Lower leg skin (tissue), 4 donors: Measurements from ENCODE around the gene PALLD. TPM values are rescaled to one million over a fixed set of nuclear protein-coding genes. Genes with fewer than 3 reads are reported as not detected.

Source experiments
- DNase-seq, 2 donors: peaks; one replicate each; pipeline ENCODE4 v3.0.0-alpha.2; 2019; ENCODE audit warnings: low spot score in 2 of 2
- H3K4me3 ChIP-seq: fragments of 200-600 bp; sonication (generic); 2 replicates; pipeline ENCODE4 v1.5.1; 2017; ENCODE audit warnings: mild to moderate bottlenecking, low read depth; ENCODE audit not compliant: poor library complexity, severe bottlenecking
- POLR2A ChIP-seq, 2 donors: fragments of 450-650 bp; IDR thresholded peaks; one replicate each; pipeline ENCODE4 v1.6.1; 2016 to 2017; ENCODE audit warnings: antibody characterized with exemption in 2 of 2, mild to moderate bottlenecking in 1 of 2, moderate library complexity in 1 of 2
- WGBS, 2 donors: methylation state at CpG; one replicate each; pipeline ENCODE4 v1.1.5; 2018; 5-methylcytosine and 5-hydroxymethylcytosine counted together
- intact Hi-C: fragments of 100-400 bp; cut with DNase I; formaldehyde crosslinking; loops from one replicate; pipeline ENCODE4 v1.15.0; 2023; ENCODE audit warnings: low total_unique reads
- total RNA-seq, 4 donors: library from RNA; depleted of rRNA; stranded (reverse); fragments of >200 nt; gene quantifications; one replicate each; pipeline ENCODE4 v1.1.0, GENCODE V29; 2016
- TF ChIP-seq, protein P1 (sequence below), 3 donors: fragments of 450-650 bp; IDR thresholded peaks; one replicate each; pipeline ENCODE4 v1.5.1; 2016; ENCODE audit warnings: antibody characterized with exemption in 3 of 3, mild to moderate bottlenecking in 3 of 3, moderate library complexity in 2 of 3

PALLD gene
- total RNA-seq, 4 donors from 2014 or later: 46.1 to 103 (median 77.6) TPM

DNA sequence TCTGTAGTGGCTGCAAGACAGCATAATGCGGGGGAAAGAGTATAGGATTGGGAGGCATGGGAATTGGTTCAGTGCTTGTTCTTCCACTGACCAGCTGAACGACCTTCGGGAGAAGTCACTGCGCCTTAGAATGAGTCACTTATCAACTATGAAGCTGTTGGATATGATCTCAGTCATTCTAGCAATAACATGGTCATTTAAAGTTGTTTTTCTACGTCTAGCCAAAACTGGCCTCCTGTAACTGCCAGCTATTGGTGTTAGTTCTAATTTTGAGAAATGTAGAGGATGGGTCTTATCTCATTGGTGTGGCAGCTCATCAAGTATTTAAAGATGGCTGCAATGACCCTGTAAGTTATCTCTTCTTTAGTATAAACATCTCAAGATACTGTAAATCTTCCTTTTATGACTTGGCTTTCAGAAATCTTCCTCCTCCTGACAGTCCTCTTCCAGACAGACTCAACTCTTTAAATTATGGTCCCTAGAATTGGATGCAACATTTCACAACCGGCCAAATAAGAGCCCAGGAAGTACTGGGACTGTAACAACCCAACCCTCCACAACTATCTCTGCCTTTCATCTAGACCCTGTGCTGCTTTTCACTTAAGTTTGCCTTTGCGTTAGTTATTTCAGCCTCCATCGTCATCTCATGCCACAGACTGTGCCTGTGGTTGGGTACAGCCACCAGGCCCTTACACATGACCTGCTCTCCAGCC is 269.9 kb downstream of the PALLD start:
- no peak for DNase-seq
- no peak overlapping the region for H3K4me3 ChIP-seq
- intact Hi-C loops: no loop called here
- 62 to 76% methylated on average over 8 of the region's 8 CpGs for WGBS, 2 donors
- TF ChIP-seq POLR2A (IDR thresholded peaks at IDR 0.05): no peak
- TF ChIP-seq, protein P1, sequence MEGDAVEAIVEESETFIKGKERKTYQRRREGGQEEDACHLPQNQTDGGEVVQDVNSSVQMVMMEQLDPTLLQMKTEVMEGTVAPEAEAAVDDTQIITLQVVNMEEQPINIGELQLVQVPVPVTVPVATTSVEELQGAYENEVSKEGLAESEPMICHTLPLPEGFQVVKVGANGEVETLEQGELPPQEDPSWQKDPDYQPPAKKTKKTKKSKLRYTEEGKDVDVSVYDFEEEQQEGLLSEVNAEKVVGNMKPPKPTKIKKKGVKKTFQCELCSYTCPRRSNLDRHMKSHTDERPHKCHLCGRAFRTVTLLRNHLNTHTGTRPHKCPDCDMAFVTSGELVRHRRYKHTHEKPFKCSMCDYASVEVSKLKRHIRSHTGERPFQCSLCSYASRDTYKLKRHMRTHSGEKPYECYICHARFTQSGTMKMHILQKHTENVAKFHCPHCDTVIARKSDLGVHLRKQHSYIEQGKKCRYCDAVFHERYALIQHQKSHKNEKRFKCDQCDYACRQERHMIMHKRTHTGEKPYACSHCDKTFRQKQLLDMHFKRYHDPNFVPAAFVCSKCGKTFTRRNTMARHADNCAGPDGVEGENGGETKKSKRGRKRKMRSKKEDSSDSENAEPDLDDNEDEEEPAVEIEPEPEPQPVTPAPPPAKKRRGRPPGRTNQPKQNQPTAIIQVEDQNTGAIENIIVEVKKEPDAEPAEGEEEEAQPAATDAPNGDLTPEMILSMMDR (IDR thresholded peaks at IDR 0.05): no peak

DNA sequence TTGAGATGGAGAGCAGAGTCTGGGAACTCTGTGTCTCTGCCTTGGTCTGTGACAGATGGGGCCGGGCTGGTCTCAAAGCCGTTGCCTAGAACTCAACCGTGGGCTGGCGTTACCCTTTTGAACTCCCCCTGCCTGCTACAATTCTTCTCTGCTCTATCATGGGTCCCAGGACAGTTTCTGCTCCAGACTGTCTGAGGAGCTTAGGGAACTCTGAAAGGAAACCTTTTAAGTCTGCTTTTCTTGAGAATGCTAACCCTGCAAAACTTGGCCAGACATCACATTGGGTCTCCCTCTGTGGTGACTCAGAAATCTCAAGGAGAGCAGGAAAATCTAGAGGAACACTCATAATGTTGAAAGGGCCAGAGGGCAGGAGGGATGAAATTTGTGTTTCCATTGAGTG is 272.6 kb downstream of the PALLD start:
- no peak for DNase-seq
- 68 to 93% methylated on average over 4 of the region's 4 CpGs for WGBS, 2 donors
- H3K4me3 ChIP-seq: no peak overlapping the region
- intact Hi-C loops: no loop called here
- TF ChIP-seq, protein P1 (IDR thresholded peaks at IDR 0.05): no peak
- no peak for TF ChIP-seq POLR2A (IDR thresholded peaks at IDR 0.05)

DNA sequence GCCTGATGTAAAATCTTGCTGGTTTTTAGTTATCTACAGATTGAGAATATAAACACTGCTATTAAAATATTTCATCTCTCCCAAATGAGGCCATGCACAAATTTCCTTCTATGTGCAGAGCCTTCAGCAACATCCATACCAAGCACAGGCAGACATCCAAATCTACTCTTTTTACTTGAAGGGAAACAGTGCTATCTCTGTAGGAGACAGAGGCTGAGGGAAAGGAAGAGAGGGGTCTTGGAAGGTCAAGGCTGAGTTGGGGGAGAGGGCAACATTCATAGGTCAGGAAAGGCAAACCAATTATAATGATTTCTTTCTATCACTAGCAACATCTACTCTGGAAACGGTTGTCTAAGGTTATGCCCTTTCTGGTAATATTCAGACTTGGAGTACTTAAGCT is 273.0 kb downstream of the PALLD start:
- WGBS, 2 donors: 42 to 67% methylated on average over 1 of the region's 1 CpG
- intact Hi-C loops: no loop called here

DNA sequence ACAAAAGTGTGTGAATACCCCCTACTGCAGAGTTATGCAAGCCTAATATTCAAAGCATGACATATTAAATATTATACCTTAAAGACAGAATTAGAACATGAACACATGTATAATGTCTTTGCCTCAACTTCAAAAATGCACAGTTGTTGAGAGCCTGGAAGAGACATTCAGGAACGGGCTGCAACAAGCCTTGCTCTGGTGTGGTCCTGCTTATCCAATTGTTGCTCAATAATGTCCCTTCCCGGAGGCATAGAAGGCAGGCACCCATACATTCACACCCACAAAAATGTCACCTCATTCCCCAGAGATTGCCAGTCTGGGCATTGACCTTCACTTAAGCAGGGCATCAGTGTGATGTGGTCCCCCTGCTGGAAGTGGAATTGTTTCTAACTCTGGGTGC is 274.4 kb downstream of the PALLD start:
- DNase-seq: no peak
- intact Hi-C loops: no loop called here
- H3K4me3 ChIP-seq: no peak overlapping the region
- WGBS, 2 donors: 69 to 75% methylated on average over 2 of the region's 2 CpGs
- TF ChIP-seq, protein P1 (IDR thresholded peaks at IDR 0.05): no peak
- TF ChIP-seq POLR2A (IDR thresholded peaks at IDR 0.05): no peak

More for the DNA sequence above, 273.0 kb downstream of the PALLD start:
- TF ChIP-seq, protein P1 (IDR thresholded peaks at IDR 0.05): no peak
- no peak for TF ChIP-seq POLR2A (IDR thresholded peaks at IDR 0.05)
- no peak for DNase-seq
- no peak overlapping the region for H3K4me3 ChIP-seq

DNA sequence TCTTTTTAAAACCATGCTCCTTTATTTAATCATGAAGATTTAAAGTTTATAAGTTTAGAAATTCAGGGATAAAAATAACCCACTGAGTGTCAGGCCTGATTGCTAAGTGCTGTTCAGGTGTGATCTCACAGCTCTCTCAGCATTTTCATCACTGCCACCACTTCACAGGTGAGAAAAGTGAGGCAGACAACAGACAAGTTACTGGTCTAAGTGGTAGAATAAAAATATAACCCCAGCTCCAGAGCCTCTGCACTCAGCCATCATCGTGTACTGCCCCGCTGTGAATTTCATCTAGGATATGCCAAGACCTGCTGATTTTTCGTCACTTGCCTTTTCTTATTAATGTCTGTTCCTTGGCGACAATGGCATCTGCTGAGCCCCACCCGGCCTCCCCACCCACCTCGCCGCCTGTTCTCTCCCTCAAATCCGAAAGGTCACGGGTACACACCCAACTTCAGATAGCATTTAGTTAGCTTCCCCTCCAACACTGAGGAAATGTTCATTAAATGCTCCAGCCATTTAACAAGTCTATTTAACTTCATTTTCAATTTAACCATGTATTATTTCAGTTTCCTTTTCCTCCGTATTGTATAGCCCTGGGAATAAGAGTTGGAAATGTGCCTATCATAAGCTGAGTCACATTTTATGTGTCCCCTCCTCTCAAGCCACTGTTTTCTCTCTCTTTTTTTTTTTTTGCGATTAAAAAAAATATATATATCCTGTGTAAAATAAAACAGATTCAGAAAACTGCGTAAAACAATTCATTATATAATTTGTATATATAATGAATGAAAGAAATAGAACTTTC is 276.7 kb downstream of the PALLD start:
- WGBS, 2 donors: 56 to 62% methylated on average over 12 of the region's 12 CpGs
- TF ChIP-seq, protein P1 (IDR thresholded peaks at IDR 0.05): no peak
- no peak for TF ChIP-seq POLR2A (IDR thresholded peaks at IDR 0.05)
- intact Hi-C loops: no loop called here
- H3K4me3 ChIP-seq: no peak overlapping the region
- DNase-seq: no peak
